PC-9 (cell line): ENCODE data around the gene SLC24A4. TPM values are rescaled to one million over a fixed set of nuclear protein-coding genes. Genes with fewer than 3 reads are reported as not detected.

Experiments
- BruUV-seq: library from RNA; stranded (reverse); fragments of 400-500 nt; replicated peaks from 2 replicates; lab custom pipeline; 2021; lab: Mats Ljungman, UMichigan
- CTCF ChIA-PET: fragments of 300-600 bp; sonication (Branson Sonifier 250); formaldehyde crosslinking; loops from one replicate; lab custom pipeline; 2022; ENCODE audit warnings: antibody characterized with exemption; lab: Charles Lee
- POLR2A ChIA-PET: fragments of 300-600 bp; sonication (Branson Sonifier 250); formaldehyde crosslinking; loops from one replicate; lab custom pipeline; 2022; ENCODE audit warnings: antibody characterized with exemption; ENCODE audit not compliant: unreplicated experiment; lab: Charles Lee
- DNase-seq, 2 experiments: peaks; one replicate each; pipeline versions ENCODE4 v3.0.0 to v3.0.0-alpha.2; 2015 to 2022; ENCODE audit warnings: mixed read lengths in 1 of 2
- H2AFZ ChIP-seq: fragments of 200-600 bp; sonication (generic); 2 replicates; pipeline ENCODE4 v1.8.1; 2017; ENCODE audit warnings: antibody characterized with exemption
- H3F3A ChIP-seq: fragments of 200-600 bp; sonication (generic); 2 replicates; pipeline ENCODE4 v1.8.1; 2017; ENCODE audit warnings: antibody characterized with exemption, mild to moderate bottlenecking, low read depth; ENCODE audit not compliant: insufficient read depth
- H3K27ac ChIP-seq: fragments of 200-600 bp; sonication (generic); 2 replicates; pipeline ENCODE4 v1.6.1; 2016; ENCODE audit warnings: mixed run types
- H3K27me3 ChIP-seq: fragments of 200-600 bp; sonication (generic); 2 replicates; pipeline ENCODE4 v1.6.1; 2016; ENCODE audit warnings: low read depth, mixed run types; ENCODE audit not compliant: insufficient read depth
- H3K36me3 ChIP-seq: fragments of 200-600 bp; sonication (generic); 2 replicates; pipeline ENCODE4 v1.6.1; 2016; ENCODE audit warnings: low read depth, mixed run types
- H3K4me1 ChIP-seq: fragments of 200-600 bp; sonication (generic); replicated peaks from 2 replicates; pipeline ENCODE4 v1.6.1; 2016; ENCODE audit warnings: mixed run types; ENCODE audit not compliant: insufficient read depth
- H3K4me2 ChIP-seq: fragments of 200-600 bp; sonication (generic); 2 replicates; pipeline ENCODE4 v1.6.1; 2017; ENCODE audit warnings: mixed run types
- H3K4me3 ChIP-seq: fragments of 200-600 bp; sonication (generic); 2 replicates; pipeline ENCODE4 v1.6.1; 2016; ENCODE audit warnings: mixed run types
- H3K79me2 ChIP-seq: fragments of 200-600 bp; sonication (generic); 2 replicates; pipeline ENCODE4 v1.6.1; 2017; ENCODE audit warnings: low read depth, mixed run types
- H3K9me2 ChIP-seq: fragments of 200-600 bp; sonication (generic); 2 replicates; pipeline ENCODE4 v1.8.1; 2017; ENCODE audit warnings: mild to moderate bottlenecking; ENCODE audit not compliant: insufficient read depth
- H3K9me3 ChIP-seq: fragments of 200-600 bp; sonication (generic); 2 replicates; pipeline ENCODE4 v1.8.1; 2016; ENCODE audit warnings: low read depth; ENCODE audit not compliant: insufficient read depth
- H4K20me1 ChIP-seq: fragments of 200-600 bp; sonication (generic); 2 replicates; pipeline ENCODE4 v1.8.1; 2017; ENCODE audit not compliant: insufficient read depth
- EZH2 ChIP-seq: fragments of 200-600 bp; sonication (generic); IDR thresholded peaks from 2 replicates; pipeline ENCODE4 v1.8.0; 2017; ENCODE audit warnings: antibody characterized with exemption, low read depth
- intact Hi-C: fragments of 100-400 bp; cut with micrococcal nuclease; formaldehyde crosslinking; loops from one replicate; pipeline ENCODE4 v1.10.0; 2022; ENCODE audit not compliant: unreplicated experiment
- total RNA-seq: library from RNA; stranded (reverse); gene quantifications from 2 replicates; pipeline ENCODE4 v1.2.3, GENCODE V29; 2021
- TF ChIP-seq, protein P1 (sequence below): fragments of 200-600 bp; sonication (generic); conservative IDR thresholded peaks from 2 replicates; pipeline ENCODE4 v1.6.1; 2017; ENCODE audit warnings: mixed run types, antibody characterized with exemption, mild to moderate bottlenecking, moderate library complexity

The SLC24A4 gene
- total RNA-seq, 1 experiment from 2014 or later = not detected

DNA sequence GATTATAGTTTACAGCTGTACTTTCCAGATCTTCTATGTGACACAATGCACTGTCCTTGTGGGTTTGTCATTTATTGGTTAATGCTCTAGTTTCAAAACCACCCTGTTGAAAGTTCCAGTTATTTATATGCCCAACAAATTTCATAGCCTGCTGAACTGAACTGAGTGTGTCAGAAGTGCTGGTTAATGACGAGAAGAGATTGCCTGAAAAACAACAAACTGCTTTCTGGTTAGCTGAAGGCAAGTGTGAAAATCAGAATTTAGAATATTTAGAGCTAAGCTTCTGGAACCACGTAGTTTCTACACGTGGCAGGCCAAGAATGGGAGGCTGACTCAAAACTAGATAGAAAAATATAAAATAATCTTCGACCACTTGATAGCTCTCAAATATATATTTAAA is 171.5 kb downstream of the SLC24A4 start:
- TF ChIP-seq, protein P1, sequence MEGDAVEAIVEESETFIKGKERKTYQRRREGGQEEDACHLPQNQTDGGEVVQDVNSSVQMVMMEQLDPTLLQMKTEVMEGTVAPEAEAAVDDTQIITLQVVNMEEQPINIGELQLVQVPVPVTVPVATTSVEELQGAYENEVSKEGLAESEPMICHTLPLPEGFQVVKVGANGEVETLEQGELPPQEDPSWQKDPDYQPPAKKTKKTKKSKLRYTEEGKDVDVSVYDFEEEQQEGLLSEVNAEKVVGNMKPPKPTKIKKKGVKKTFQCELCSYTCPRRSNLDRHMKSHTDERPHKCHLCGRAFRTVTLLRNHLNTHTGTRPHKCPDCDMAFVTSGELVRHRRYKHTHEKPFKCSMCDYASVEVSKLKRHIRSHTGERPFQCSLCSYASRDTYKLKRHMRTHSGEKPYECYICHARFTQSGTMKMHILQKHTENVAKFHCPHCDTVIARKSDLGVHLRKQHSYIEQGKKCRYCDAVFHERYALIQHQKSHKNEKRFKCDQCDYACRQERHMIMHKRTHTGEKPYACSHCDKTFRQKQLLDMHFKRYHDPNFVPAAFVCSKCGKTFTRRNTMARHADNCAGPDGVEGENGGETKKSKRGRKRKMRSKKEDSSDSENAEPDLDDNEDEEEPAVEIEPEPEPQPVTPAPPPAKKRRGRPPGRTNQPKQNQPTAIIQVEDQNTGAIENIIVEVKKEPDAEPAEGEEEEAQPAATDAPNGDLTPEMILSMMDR = no peak
- no peak overlapping the region for H2AFZ ChIP-seq
- H3K27me3 ChIP-seq = no peaks in the 10 kb centered on the region
- DNase-seq = no peak
- BruUV-seq = no TSS peak
- H3K4me3 ChIP-seq = no peak overlapping the region
- H3K27ac ChIP-seq = no peak overlapping the region
- no peaks in the 10 kb centered on the region for H3K36me3 ChIP-seq
- H4K20me1 ChIP-seq = no peaks in the 10 kb centered on the region
- no peak overlapping the region for H3K4me2 ChIP-seq
- ChIA-PET POLR2A (no interaction called here), CTCF (no interaction called here)
- no peaks in the 10 kb centered on the region for H3K9me3 ChIP-seq
- H3F3A ChIP-seq = no peaks in the 10 kb centered on the region
- no peaks in the 10 kb centered on the region for H3K9me2 ChIP-seq
- intact Hi-C loops = no loop called here
- no peaks in the 10 kb centered on the region for H3K79me2 ChIP-seq
- H3K4me1 ChIP-seq = peaks cover 7% of the 10 kb centered on the region; the same call in 1 of the 2 replicates

DNA sequence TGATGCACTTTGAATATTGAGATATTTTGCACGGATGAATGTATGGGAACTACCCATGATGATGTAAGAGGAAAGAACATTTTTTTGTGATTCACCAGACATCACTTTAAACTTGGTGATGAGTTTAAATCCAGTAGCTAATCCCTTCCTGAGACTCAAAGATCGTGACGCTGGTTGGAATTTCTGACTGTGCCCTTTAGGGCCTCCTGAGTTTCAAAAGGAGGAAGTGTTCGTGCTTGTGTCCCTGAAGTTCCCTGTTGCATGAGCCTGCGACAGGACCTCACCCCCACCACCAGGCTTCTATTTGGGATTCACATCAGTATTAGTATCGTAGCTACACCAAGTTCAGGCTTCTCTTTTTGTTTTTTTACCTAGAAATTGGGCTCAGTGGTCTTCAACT is 172.1 kb downstream of the SLC24A4 start:
- H3K4me3 ChIP-seq = no peak overlapping the region
- intact Hi-C loops = no loop called here
- no peak overlapping the region for H3K27ac ChIP-seq
- H4K20me1 ChIP-seq = no peaks in the 10 kb centered on the region
- no peak overlapping the region for H3K4me2 ChIP-seq
- H3K27me3 ChIP-seq = no peaks in the 10 kb centered on the region
- no peaks in the 10 kb centered on the region for H3K9me2 ChIP-seq
- POLR2A ChIA-PET = no interaction called here
- H3K9me3 ChIP-seq = no peaks in the 10 kb centered on the region
- no peaks in the 10 kb centered on the region for H3K79me2 ChIP-seq
- H3K36me3 ChIP-seq = no peaks in the 10 kb centered on the region
- no peak for TF ChIP-seq EZH2
- TF ChIP-seq, protein P1 = no peak
- H2AFZ ChIP-seq = no peak overlapping the region
- peaks cover 3% of the 10 kb centered on the region; the same call in 1 of the 2 replicates for H3K4me1 ChIP-seq
- no TSS peak for BruUV-seq
- DNase-seq = no peak
- CTCF ChIA-PET = no interaction called here
- no peaks in the 10 kb centered on the region for H3F3A ChIP-seq

DNA sequence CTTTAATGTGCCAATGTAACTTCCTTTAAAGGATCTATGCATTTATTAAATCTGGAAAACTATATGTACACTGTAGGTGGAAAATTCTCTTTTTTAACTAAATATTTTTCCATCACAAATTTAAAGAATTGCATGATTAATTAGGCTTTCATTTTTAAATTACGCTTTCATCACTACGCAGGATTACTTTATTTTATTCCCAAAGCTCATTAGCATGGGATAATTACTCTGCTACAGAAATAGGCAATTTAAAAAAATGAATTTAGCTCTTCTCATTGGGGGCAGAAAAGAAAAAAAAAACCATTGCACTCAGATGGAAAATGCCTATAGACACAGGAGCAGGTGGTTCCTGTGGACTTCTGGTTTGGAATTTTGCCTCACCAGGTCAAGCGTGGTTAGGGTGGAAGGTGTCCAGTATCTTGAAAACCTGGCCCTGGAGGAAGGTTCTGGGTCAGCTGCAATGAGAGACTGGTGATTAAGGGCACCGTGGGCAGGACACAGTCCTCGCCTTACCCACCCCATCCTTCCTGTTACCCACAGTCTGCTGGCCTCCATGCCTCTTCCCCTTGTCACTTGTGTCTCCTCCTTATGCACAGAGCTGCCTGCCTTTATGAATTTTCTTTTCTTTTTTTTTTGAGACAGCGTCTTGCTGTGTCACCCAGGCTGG is 173.4 kb downstream of the SLC24A4 start:
- POLR2A ChIA-PET = no interaction called here
- Histone ChIP-seq H3K4me3 (no peak overlapping the region), H3K4me2 (no peak overlapping the region), H4K20me1 (no peaks in the 10 kb centered on the region), H2AFZ (no peak overlapping the region), H3K79me2 (no peaks in the 10 kb centered on the region), H3K9me2 (no peaks in the 10 kb centered on the region), H3K36me3 (no peaks in the 10 kb centered on the region), H3K27ac (no peak overlapping the region), H3K4me1 (no peaks in the 10 kb centered on the region), H3F3A (peaks cover under 1% of the 10 kb centered on the region; the same call in 1 of the 2 replicates), H3K27me3 (no peaks in the 10 kb centered on the region), H3K9me3 (no peaks in the 10 kb centered on the region)
- DNase-seq = no peak
- BruUV-seq = no TSS peak
- intact Hi-C loops = no loop called here
- CTCF ChIA-PET = no interaction called here
- TF ChIP-seq, protein P1 = no peak
- TF ChIP-seq EZH2 = no peak
